Measurements from ENCODE around the gene GIN1. TPM values are rescaled to one million over a fixed set of nuclear protein-coding genes. Genes with fewer than 3 reads are reported as not detected.

Gene GIN1
- total RNA-seq, 1 donor from 2014 or later = 5.0 TPM

DNA sequence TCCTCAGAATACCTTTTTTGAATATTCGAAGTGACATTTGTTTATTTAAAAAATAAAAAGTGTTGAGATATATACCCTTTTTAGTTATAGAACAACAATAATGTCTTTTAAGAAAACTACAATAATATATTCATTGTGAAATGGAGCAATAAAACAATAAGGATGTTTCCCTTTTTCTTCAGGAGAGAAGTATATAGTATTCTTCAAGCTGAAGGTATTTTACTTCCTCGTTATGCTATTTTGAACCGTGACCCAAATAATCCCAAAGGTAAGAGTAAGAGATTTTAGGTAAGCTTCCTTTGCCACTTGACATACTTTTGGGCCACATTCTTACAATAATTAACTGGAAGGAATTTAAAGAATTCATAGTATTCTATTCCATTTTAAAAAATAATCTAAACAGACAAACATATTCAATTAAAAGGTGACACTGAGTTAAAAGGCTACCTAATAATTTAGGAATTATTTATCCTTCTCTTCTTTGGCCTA, 18.3 kb upstream of the GIN1 start:
- DNase-seq (ENCODE audit: low read depth) = no peak
- TF ChIP-seq, protein P1, sequence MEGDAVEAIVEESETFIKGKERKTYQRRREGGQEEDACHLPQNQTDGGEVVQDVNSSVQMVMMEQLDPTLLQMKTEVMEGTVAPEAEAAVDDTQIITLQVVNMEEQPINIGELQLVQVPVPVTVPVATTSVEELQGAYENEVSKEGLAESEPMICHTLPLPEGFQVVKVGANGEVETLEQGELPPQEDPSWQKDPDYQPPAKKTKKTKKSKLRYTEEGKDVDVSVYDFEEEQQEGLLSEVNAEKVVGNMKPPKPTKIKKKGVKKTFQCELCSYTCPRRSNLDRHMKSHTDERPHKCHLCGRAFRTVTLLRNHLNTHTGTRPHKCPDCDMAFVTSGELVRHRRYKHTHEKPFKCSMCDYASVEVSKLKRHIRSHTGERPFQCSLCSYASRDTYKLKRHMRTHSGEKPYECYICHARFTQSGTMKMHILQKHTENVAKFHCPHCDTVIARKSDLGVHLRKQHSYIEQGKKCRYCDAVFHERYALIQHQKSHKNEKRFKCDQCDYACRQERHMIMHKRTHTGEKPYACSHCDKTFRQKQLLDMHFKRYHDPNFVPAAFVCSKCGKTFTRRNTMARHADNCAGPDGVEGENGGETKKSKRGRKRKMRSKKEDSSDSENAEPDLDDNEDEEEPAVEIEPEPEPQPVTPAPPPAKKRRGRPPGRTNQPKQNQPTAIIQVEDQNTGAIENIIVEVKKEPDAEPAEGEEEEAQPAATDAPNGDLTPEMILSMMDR (conservative IDR thresholded peaks at IDR 0.05; ENCODE audit: low read depth, low read length) = no peak
- H3K4me3 ChIP-seq (ENCODE audit: low read depth, low read length) = no peak overlapping the region

GRCh38 chr5:103135461-103135860, 15.5 kb upstream of the GIN1 start:
- no peak for DNase-seq (ENCODE audit: low read depth)
- TF ChIP-seq, protein P1 (conservative IDR thresholded peaks at IDR 0.05; ENCODE audit: low read depth, low read length) = no peak
- H3K4me3 ChIP-seq (ENCODE audit: low read depth, low read length) = no peak overlapping the region

DNA sequence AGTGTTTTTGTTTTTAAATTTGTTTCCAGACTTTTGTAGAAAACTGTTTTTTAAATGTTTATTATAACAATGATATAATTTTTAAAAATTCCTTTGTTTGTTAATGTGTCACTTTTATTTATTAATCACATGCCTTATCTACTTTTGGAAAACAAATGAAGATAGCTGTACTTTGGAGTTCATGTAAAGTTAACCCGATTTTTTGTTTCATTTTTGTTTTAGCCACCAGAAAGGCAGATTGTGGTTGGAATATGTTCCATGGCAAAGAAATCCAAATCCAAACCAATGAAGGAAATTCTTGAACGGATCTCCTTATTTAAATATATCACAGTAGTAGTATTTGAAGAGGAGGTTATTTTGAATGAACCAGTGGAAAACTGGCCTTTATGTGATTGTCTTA, 13.3 kb upstream of the GIN1 start:
- TF ChIP-seq, protein P1 (conservative IDR thresholded peaks at IDR 0.05; ENCODE audit: low read depth, low read length) = no peak
- no peak overlapping the region for H3K4me3 ChIP-seq (ENCODE audit: low read depth, low read length)
- no peak for DNase-seq (ENCODE audit: low read depth)

DNA sequence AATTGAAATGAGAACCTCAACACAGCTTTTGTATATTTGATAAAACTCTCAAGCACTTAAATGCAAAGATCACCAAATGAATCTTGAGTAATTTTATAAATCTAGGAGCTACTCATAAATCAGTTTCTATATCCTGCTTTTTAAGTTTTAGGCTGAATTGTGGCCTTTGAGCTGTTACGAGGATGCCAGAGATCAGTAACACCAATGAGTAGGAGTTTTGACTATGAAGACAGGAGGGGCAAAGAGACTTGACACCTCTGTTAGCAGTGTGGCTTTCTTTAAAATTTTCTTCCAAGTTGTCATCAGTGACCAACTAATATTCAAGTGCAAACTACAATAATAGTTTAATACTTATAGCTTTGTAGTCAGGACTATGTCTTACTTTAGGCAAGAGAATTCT, 12.7 kb upstream of the GIN1 start:
- TF ChIP-seq, protein P1 (conservative IDR thresholded peaks at IDR 0.05; ENCODE audit: low read depth, low read length) = no peak
- DNase-seq (ENCODE audit: low read depth) = no peak
- no peak overlapping the region for H3K4me3 ChIP-seq (ENCODE audit: low read depth, low read length)

- H3K4me3 ChIP-seq (ENCODE audit: low read depth, low read length) = no peak overlapping the region
- no peak for DNase-seq (ENCODE audit: low read depth)
- TF ChIP-seq, protein P1 (conservative IDR thresholded peaks at IDR 0.05; ENCODE audit: low read depth, low read length) = no peak
These were observed 8.3 kb upstream of the GIN1 start for GRCh38 chr5:103128202-103128601.

GRCh38 chr5:103127292-103127817, 7.4 kb upstream of the GIN1 start:
- TF ChIP-seq, protein P1 (conservative IDR thresholded peaks at IDR 0.05; ENCODE audit: low read depth, low read length) = no peak

DNA sequence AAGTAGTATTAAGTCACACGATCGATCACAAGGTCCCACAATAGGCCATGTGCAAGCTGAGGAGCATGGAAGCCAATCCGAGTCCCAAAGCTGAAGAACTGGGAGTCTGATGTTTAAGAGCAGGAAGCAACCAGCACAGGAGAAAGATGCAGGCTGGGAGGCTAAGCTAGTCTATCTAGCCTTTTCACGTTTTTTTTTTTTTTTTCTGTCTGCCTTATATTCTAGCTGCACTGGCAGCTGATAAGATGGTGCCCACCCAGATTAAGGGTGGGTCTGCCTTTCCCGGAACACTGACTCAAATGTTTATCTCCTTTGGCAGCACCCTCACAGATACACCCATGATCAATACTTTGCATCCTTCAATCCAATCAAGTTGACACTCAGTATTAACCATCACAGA, 6.6 kb upstream of the GIN1 start:
- TF ChIP-seq, protein P1 (conservative IDR thresholded peaks at IDR 0.05; ENCODE audit: low read depth, low read length) = no peak
- DNase-seq (ENCODE audit: low read depth) = no peak

More at GRCh38 chr5:103127292-103127817, 7.4 kb upstream of the GIN1 start:
- no peak overlapping the region for H3K4me3 ChIP-seq (ENCODE audit: low read depth, low read length)
- DNase-seq (ENCODE audit: low read depth) = no peak

More for the DNA sequence above, 6.6 kb upstream of the GIN1 start:
- H3K4me3 ChIP-seq (ENCODE audit: low read depth, low read length) = no peak overlapping the region

Measured in epithelial cell of proximal tubule (primary cell).